HG03575 (cell line): Measurements from ENCODE around the gene EXTL1.
A peak's percentile ranks its signal among the peaks of the same experiment; 100 is the strongest.

Source experiments
- ATAC-seq: cut with Tn5 transposase; IDR thresholded peaks from one replicate; pipeline ENCODE4 v1.9.1; 2021; ENCODE audit not compliant: unreplicated experiment, insufficient number of reproducible peaks, low FRiP score; ENCODE audit errors: extremely low read depth

The EXTL1 gene

DNA sequence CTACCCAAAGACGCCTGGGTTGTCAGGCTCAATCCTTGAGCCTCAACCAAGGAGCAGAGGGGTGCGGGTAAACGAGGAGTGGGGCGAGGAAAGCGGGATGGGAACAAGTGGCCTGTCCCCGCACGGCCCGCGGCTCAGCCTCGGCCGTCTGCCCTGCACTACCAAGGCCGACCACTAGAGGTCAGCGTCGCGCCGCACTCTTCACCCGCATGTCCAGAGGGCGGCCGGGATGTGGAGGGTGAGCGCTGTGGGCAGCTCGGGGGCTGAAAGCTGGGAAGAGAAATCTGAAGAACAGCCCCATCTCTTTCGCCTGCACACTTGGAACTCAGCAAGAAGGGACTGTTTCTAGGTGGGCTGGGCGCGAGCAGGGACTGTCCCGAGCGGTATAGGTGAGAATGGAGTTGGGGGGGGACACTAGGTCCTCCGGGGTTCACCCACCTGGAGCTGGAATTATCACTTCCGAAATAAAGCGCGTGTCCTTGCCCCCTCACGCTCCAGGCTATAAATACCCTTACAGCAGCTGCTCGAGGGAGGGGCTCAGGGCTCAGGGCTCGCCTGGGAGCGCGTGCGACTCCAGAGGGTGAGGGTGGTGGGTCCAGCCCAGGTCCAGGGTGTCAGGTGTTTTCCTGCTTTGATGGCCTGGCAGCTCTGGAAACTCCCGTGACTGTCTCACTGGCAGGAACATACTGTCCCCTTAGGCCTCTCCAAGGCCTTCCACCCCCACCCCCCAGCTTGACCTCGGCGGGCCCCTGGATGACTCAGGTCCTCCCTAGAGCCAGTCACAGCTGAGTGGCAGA is 14.6 kb downstream of the EXTL1 start:
- peak; percentile 53 for ATAC-seq

DNA sequence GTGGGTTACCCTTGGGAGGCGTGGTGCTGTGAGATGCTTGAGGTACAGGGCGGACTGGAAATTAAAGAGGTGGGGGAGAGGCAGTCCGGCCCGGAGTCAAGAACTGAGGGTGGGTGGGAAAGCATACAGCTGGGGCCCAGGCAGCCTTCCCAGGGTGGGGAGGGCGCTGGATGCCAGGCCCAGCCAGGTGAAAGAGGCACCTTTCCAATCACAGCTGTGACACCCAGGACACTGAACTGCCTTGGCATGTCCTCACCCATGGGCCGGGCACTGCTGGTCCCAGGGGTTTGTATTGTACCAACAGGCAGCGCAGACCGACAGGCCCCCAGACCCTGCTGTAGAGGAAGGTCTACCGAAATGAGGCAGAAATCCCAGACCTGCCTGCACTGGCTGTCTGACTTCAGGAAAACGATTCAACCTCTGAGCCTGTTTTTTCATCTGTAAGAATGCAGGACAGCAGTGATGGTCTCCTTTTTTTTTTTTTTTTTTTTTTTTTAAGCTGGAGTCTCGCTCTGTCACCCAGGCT is 15.2 kb downstream of the EXTL1 start:
- no peak for ATAC-seq

DNA sequence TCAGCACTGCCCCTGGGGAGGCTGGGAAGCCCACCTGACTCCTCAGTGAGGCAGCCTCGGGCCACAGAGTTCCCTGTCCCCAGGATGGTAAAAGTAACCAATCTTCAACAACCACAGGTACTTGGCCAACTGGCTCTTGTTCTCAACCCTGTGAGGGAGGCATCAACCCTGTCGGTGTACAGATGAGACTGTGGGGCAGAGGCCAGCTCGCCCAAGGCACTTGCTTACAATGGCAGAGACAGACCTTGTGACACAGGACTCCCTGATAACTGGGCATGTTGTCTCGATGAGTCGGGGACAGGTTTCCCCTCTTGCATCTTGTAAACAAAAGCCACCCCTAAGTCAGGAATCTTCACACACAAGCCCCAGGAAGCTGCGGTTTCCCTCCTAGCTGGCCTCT is 16.3 kb downstream of the EXTL1 start:
- ATAC-seq = no peak

DNA sequence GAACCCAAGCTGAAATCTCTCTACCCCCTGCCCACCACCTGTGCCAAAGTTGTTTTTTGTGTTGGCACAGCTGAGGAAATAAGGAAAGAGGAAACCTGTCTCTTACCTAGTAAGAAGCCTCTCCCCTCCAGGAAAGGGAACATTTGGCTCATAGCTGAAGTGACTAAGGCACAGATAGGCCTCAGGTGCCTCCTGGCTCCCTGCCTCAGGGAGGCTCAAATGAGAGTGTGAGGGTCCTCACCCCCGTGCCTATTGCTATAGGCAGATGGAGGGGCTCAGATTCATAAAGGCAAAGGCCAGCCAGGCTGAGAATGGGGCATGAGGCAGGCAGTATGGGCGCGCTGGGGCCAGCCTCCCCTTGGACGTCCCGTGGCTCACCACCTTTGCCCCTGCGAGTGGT is 16.9 kb downstream of the EXTL1 start:
- no peak for ATAC-seq

DNA sequence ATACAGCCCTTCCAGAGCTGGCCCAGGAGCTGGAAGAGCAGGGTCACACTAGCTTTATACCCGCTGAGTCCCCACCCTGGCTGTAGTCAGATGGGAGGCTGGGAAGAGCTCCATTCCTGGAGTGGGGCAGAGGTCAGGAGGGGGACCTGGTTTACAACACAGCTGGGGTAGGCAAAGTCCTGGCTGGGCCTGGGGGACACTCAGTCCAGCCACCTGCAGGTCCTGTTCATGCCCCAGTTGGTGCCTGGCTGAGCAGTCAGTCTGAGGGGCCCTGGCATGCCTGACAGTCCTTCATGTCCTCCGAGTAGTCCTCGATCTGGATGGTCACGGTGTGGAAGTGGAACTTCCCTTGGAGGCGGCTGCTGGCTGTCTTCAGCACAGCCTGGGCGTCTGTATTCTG is 17.3 kb downstream of the EXTL1 start:
- no peak for ATAC-seq

DNA sequence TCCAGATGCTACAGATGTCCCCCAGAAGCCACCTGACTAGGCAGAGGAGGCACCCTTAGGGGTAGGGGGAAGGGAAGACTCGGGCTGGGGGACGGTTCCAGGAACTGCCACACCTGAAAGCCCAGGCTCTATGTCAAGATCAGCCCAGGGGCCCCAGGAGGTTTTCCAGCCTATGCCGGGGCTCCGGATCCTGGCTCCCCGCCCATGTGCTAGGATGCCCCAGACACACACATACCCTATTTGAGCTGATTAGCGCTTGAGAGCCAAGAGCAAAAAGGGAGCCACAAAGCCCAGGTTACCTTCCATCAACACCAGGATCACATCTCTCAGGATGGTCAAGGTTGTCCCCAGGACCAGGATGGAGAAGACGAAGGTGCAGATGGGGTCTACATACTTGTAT is 19.8 kb downstream of the EXTL1 start:
- ATAC-seq = no peak

DNA sequence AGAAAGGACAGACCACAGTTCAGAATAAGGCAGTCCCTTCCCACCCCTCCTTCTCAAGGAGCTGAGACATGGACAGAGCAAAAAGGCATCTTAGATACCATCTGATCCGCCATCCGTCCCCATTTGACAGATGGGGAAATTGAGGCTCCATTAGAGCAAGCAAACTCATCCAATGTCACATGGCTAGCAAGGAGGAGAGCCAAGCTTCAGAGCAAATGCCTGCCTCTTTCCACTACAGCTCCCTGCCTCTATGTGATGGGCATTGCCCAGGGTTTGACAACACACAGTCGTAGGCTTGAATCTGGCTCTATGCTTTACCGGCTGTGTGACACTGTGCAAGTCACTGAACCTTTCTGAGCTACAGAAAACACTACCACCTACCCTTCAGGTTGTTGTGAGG is 20.4 kb downstream of the EXTL1 start:
- no peak for ATAC-seq

DNA sequence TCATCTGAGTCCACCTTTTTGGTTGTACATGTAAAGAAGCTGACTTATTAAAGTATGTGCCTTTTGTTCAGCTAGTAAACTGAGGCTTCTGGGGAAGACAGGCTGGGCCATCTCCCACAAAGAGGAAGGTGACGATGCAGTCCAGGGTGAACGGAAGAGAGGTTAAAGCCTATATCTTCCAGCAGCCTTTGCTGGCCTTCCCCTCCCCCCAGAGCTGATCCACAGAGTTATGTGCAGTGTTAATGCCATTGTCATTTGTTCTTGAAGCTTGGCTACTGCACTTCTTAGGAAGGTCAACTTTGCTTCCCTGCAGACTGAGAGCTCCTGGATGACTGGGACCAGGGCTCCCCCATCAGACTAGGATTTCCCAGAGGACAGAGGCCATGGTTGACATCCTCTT is 22.2 kb downstream of the EXTL1 start:
- ATAC-seq = no peak

DNA sequence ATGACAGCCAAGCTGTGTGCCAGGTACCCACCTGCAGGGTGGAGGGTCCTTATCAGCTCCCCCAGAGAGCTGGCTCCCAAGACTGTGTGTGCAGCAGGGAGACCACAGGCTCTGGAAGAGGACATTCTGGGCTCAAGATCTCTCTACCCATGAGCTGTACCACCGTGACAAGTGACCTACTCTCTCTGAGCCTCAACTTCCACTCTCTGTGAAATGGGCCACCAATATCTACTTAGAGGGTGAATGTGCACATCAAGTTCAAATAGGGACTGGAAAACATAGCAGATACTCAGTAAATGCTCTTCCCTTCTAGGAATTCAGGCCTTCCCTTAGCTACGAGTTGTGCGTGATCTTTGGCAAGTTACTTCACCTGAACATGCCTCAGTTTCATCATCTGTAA is 22.8 kb downstream of the EXTL1 start:
- no peak for ATAC-seq

DNA sequence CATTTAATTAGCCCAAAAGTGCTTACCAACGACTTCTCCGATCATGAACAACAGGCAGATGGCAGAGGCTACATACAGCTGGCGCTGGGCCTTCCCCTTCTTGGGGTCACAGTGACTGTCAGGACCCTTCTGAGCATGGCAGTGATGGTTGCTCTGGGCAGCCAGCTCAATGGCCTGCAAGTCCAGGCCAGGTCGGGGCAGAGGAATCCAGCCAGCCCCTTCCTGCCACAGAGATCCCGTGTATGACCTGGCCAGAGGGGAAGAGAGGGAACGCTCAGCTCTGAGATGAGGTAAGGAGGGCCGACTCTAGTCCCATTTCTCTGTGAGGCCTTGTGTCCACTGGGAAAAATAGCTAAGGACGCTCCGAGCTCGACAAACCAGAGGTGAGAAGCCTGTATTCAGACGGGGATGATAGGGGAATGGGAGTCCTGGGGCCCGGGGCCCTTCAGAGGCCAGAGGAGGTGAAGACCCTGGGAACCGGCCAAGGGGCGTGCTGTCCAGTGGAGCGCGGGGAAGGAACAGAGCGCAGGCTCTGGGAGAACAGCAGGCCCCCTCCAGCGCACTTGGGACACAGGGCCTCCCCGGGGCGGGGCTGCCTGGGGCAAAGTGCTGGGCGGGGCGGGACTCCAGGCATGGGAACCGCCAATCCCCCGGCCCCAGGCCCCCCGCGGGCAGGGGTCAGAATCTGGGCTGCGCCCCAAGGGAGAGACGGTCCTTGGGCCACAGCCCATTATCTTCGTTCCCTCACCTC is 23.6 kb downstream of the EXTL1 start:
- no peak for ATAC-seq

DNA sequence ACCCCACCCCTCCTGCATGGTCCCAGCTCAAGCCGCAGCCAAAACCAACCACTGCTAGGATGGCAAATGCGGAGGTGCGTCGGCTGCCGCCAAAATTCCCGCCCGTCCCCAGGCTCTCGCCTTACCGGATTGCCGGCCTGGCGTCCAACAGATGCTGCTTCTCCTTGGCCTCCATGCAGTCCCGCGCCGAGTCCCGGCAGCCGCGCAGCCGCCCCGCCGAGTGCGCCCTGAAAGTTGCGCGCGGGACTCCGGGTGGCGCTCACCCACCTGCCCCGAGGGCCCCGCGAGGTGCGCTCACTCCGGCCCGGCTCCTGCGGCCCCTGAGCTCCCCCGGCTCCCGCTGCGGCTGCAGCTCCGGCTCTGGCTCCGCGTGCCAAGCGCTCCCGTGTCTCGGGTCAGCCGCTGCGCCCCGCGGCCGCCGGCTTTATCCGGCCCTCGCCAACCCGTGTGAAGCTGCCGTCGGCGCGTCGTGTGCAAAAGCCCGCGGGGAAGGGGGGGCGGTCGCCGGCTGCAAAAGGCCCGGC is 24.2 kb downstream of the EXTL1 start, which contains the start of gene SLC30A2:
SLC30A2 (minus strand) TSS at position 397 of the 524 bp plus-strand sequence; CDS start at position 175, 222 bp downstream.
- no peak for ATAC-seq

DNA sequence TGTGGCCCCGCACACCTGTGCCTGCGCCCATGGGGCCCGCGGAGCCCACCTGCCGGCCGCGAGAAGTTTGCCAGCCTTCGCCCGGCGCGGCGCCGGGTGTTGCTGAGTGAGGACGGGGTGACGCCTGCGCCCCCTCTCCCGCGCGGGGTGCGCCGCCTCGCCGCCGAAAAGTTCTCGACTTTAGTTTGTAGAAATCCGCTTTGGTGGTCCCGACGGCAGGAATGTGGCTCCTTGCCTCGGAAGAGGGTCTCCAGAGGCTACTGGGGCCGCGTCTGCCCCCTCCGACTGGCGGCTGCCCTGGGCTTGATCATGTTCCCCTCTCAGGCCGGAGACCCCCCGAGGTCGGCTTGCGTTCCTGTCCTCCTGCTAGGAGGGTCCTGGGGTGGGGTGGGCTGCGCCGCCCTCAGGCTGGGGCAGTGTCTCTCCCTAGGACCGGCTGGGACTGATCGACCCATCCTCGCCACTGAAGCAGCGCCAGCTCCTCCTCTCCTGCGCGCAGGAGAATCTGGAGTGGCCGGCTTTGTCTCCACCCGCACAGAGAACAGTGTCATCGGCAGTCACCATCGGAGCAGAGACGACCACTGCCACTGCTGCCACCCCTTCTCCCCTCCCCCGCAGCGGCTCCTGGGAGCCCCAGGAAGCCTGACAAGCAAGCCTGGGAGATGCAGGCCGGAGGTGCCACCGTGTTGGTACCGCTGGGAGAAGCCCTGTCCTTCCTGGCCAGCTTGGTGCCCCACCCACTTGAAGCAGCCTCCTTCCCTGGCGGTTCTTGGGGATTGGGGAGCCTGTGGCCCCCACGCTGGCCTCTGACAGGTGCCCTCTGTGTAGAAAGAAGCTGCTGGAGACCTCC is 24.9 kb downstream of the EXTL1 start:
- ATAC-seq = no peak

DNA sequence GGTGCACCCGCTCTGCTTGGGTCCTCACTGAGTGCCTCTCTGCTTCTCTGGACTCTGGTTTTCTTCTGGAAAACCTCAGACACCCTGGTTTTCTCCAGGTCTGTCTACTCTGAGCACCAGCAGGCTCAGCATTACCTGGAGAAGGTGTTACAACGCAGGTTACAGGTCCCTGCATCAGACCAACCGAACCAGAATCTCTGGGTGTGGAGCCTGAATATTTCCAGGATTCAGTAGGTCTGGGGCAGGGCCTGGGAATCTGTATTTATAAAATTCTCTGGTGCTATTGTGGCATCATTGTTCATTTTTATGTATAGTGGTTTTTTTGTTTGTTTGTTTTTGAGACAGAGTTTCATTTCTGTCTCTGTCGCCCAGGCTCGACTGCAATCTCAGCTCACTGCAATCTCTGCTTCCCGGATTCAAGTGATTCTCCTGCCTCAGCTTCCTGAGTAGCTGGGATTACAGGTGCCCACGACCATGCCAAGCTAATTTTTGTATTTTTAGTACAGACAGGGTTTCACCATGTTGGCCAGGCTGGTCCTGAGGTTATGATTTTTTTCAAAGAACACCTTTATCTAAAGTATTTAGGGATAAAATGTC is 25.8 kb downstream of the EXTL1 start:
- ATAC-seq = no peak

DNA sequence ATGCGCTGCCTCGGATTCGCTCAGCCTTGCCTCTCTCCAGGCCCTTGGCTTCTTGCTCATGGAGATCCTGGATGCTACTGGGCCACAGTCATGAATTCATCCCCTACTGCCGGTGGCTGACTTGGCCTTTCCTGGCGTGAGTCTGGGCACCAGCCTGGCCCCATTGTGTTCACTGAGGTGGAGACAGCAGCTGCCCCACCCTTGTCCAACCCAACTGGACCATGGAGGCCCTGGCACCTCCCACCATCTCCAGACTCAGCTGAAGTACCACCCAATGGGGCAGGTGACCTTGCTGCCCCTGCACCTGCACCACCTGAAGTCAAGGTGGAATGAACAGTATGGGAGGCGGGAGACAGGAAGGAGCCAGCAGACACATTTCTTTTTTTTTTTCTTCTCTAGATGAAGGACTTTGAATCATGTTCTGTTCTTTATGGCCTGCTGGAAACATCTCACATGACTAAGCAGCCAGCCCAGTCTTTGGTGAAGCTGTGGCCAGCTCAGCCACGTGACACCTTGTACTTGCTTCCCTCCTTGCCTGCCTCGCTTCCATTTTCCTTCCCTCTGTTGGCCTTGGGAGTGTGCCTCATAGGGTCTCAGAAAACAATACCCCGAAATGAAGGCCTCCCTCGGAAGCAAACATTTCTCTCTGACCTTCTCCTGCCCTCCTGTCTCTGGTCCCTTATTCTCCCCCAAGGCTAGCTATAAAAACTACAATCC is 28.1 kb downstream of the EXTL1 start:
- ATAC-seq = no peak

DNA sequence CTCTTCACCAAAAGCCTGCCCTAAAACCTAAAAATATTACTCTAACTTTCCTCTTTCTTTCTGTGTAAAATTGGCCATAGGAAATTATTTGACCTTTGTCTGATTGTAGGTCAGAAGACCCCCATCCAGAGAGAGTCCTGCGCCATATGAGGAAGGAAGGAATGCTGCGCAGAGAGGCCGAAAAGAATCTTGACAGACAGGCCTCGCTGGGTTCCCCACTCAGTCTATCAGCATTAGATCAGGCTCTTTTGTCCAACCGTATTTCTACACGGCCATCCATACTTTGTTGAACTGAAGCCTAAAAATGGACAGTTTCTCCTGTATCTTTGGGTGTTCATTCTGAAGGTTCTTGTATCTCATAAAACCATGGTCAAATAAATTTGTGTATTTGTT is 28.7 kb downstream of the EXTL1 start:
- no peak for ATAC-seq

DNA sequence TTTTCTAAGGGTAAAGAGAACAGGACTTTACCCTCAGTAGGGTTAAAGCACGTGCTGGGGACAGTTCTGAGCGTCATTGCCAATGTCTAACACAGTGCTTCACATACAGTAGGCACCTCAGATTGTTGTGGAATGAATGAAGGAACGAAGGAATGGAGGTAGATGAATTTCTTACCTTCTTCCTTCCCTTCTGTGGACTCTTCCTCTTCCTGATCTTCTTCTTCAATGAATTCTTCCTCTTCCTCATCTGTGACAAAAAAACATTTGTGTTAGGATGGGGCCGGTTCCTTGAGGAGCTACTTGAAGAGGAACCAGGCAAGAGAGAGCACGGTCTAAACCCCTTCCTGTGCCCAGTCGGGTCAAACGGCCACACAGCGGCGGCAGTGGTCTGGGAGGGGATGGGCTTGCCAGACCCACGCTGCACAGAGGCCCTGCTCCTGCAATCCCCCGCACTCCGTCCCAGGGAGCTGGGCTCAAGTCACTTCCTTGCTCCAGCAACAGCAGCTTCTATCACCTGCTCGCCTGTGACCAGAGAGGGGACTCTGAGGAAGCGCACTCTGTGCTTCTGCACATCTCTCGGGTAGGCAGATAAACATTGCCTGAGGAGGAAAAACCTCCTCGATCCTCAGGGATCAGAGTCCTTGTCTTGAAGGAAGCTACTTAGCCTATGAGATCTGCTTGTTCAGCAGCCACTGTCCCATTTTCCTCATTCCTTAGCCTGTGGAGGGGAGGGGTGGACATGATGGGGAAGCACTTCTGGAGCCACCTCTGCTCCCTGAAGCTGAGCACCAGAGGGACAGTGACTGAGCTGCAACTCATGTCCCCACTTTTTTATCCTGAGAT is 32.4 kb downstream of the EXTL1 start:
- no peak for ATAC-seq

DNA sequence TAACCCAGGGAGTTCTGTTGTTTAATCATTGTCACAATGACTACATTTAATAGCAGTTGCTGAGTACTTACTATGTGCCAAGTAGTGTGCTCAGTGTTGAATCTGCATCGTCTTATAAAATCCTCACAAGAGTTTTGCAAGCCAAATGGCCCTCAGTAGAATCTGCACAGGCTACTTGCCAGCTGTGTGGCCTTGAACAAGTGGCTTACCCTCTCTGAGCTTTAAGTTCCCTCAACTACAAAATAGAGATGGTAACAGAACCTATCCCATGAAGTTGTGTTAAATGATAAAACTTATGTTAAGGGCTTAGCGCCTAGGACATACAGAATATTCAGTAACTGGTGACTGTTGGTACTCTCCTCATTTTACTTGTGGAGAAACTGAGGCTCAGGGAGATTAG is 33.5 kb downstream of the EXTL1 start:
- no peak for ATAC-seq
